Activated CD4-positive, CD25-positive, alpha-beta regulatory T cell treated with anti-CD3 and anti-CD28 coated beads, Interleukin-2, amount 50 U/mL, for 16 hours (primary cell): ENCODE results near the gene ATP11A.
"Not testable (repeated sequence)": the region's sequence is repeated elsewhere in the genome, so short reads cannot be mapped to it uniquely, and the experiment has no call there.

ENCODE experiments used
- DNase-seq: peaks from one replicate; pipeline ENCODE4 v3.0.0-alpha.2; 2020; ENCODE audit warnings: low read depth, low spot score

The ATP11A gene

GRCh38 chr13:112774829-112775565 is 85.2 kb downstream of the ATP11A start:
- DNase-seq = no peak

GRCh38 chr13:112775791-112776279 is 86.0 kb downstream of the ATP11A start:
- DNase-seq = no peak

GRCh38 chr13:112776354-112776753 is 86.5 kb downstream of the ATP11A start:
- DNase-seq = no peak

GRCh38 chr13:112776971-112777370 is 87.1 kb downstream of the ATP11A start:
- no peak for DNase-seq

- DNase-seq = no peak
These were observed 88.0 kb downstream of the ATP11A start for GRCh38 chr13:112777637-112778406.

GRCh38 chr13:112779856-112780604 is 90.2 kb downstream of the ATP11A start:
- no peak for DNase-seq

- no peak for DNase-seq
These were observed 91.4 kb downstream of the ATP11A start for GRCh38 chr13:112781287-112781686.

GRCh38 chr13:112781881-112782361 is 92.1 kb downstream of the ATP11A start:
- no peak for DNase-seq

GRCh38 chr13:112782429-112783010 is 92.7 kb downstream of the ATP11A start:
- no peak for DNase-seq

GRCh38 chr13:112783135-112783977 is 93.5 kb downstream of the ATP11A start:
- DNase-seq = no peak

- no peak for DNase-seq
These were observed 94.1 kb downstream of the ATP11A start for GRCh38 chr13:112783978-112784371.

GRCh38 chr13:112784811-112785482 is 95.1 kb downstream of the ATP11A start:
- DNase-seq = no peak

GRCh38 chr13:112785483-112785856 is 95.6 kb downstream of the ATP11A start:
- DNase-seq = no peak

- DNase-seq = not testable (repeated sequence)
These were observed 97.0 kb downstream of the ATP11A start for GRCh38 chr13:112786810-112787209.

GRCh38 chr13:112790735-112791641 is 101.2 kb downstream of the ATP11A start:
- DNase-seq = no peak

GRCh38 chr13:112791663-112792440 is 102.0 kb downstream of the ATP11A start:
- DNase-seq = no peak

GRCh38 chr13:112792511-112792910 is 102.7 kb downstream of the ATP11A start:
- no peak for DNase-seq
